ENCODE measurements around the gene EIF4G3.

- no peak for TF ChIP-seq CTCF (IDR thresholded peaks at IDR 0.05)
- TF ChIP-seq POLR2A (IDR thresholded peaks at IDR 0.05): no peak
Observed at GRCh38 chr1:21141030-21141429, 35.7 kb downstream of the EIF4G3 start.
